ENCODE measurements around the gene AATF.

AATF gene

DNA sequence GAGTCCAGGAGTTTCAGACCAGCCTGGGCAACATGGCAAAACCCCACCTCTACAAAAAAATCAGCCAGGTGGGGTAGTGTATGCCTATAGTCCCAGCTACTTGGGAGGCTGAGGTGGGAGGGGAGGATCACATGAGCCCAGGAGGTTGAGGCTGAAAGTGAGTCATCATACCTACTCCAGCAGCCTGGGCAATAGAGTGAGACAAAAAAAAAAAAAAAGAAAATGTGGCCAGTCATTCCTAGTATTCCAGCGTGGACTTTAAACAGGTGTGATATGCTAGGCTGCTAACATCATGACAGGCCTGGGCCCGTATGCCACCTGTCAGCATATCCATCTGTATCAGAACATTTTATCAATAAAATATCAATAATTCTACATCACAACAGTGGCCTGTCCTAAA lies 143.3 kb downstream of the AATF start:
- TF ChIP-seq, protein P1, sequence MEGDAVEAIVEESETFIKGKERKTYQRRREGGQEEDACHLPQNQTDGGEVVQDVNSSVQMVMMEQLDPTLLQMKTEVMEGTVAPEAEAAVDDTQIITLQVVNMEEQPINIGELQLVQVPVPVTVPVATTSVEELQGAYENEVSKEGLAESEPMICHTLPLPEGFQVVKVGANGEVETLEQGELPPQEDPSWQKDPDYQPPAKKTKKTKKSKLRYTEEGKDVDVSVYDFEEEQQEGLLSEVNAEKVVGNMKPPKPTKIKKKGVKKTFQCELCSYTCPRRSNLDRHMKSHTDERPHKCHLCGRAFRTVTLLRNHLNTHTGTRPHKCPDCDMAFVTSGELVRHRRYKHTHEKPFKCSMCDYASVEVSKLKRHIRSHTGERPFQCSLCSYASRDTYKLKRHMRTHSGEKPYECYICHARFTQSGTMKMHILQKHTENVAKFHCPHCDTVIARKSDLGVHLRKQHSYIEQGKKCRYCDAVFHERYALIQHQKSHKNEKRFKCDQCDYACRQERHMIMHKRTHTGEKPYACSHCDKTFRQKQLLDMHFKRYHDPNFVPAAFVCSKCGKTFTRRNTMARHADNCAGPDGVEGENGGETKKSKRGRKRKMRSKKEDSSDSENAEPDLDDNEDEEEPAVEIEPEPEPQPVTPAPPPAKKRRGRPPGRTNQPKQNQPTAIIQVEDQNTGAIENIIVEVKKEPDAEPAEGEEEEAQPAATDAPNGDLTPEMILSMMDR (conservative IDR thresholded peaks at IDR 0.05; ENCODE audit: low read depth, low read length), result no peak
- DNase-seq (ENCODE audit: low read depth), result no peak

GRCh38 chr17:37092701-37093100 lies 143.9 kb downstream of the AATF start:
- TF ChIP-seq, protein P1 (conservative IDR thresholded peaks at IDR 0.05; ENCODE audit: low read depth, low read length), result no peak
- DNase-seq (ENCODE audit: low read depth), result no peak
- no peak overlapping the region for H3K4me3 ChIP-seq (ENCODE audit: low read length)

More for the DNA sequence above, 143.3 kb downstream of the AATF start:
- H3K4me3 ChIP-seq (ENCODE audit: low read length), result no peak overlapping the region

GRCh38 chr17:37094391-37094790 lies 145.6 kb downstream of the AATF start:
- no peak for DNase-seq (ENCODE audit: low read depth)
- no peak overlapping the region for H3K4me3 ChIP-seq (ENCODE audit: low read length)
- TF ChIP-seq, protein P1 (conservative IDR thresholded peaks at IDR 0.05; ENCODE audit: low read depth, low read length), result no peak

DNA sequence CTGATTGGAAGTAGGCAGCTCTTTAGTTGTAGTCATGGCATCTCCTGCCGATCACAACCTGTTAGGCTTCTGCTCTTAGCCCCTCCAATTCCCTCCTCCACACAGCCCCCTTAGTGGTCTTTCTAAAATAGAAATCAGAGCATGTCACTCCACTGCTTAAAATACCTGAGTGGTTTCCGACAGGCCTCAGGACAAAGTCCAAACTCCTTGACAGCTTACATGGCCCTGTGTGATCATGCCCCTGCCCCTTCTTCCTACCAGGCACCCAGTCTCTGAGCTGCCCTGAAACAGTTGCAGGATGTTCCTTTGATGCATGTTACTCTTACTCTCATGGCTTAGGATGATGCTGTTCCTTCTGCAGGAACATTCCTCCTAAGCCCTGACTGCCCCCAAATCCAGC lies 147.3 kb downstream of the AATF start:
- H3K4me3 ChIP-seq (ENCODE audit: low read length), result no peak overlapping the region
- TF ChIP-seq, protein P1 (conservative IDR thresholded peaks at IDR 0.05; ENCODE audit: low read depth, low read length), result no peak
- DNase-seq (ENCODE audit: low read depth), result no peak

DNA sequence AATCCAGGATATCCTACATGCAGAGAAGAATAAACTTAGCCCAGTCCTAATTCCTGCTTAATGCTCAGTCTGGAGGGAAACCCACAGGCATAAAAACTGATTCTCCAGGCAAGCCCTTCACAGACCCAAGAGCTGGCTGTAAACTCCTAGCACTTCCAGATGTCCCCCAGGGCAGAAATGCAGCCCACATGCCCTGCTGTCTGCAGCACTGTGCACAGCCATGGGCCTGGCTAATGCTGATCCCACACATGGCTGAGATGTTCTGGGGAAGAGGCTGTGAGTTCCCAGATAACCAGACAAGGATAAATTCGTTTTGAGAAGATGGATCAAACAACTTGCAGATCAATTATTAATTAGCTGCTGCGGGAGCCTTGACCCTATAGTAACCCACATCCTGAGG lies 148.4 kb downstream of the AATF start:
- no peak overlapping the region for H3K4me3 ChIP-seq (ENCODE audit: low read length)
- TF ChIP-seq, protein P1 (conservative IDR thresholded peaks at IDR 0.05; ENCODE audit: low read depth, low read length), result no peak

GRCh38 chr17:37098152-37098551 lies 149.4 kb downstream of the AATF start:
- TF ChIP-seq, protein P1 (conservative IDR thresholded peaks at IDR 0.05; ENCODE audit: low read depth, low read length), result no peak
- no peak for DNase-seq (ENCODE audit: low read depth)

More for the DNA sequence above, 148.4 kb downstream of the AATF start:
- DNase-seq (ENCODE audit: low read depth), result no peak

DNA sequence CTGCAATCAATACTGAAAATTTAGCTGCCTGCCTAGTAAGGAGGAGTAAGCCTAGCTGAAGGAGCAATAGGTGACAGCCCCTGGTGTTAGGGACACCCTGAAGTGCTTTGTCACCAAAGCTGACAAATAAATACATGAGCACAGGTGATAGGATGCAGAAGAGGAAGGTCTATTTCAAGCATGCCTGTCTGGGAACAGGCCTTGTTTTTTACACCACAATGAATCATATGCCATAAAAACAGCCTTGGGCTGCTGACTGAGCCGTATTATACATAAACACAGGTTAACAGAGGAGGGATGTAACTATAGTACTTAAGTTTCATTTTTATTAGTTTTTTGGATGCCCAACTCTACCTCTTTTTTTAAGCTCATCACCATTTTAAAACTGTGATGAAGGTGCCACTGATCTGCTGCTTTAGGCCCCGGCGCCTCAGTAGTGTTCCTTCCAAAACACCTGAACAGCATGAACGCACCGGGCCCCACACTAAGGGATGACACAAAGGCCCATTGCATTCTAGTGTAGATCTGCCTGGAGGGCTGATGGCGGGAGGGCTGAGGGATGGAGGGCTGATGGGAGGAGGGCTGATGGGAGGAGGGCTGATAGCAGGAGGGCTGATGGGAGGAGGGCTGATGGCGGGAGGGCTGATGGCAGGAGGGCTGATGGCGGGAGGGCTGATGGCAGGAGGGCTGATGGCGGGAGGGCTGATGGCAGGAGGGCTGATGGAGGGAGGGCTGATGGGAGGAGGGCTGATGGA lies 150.3 kb downstream of the AATF start:
- TF ChIP-seq, protein P1 (conservative IDR thresholded peaks at IDR 0.05; ENCODE audit: low read depth, low read length), result no peak
- no peak for DNase-seq (ENCODE audit: low read depth)
- no peak overlapping the region for H3K4me3 ChIP-seq (ENCODE audit: low read length)

More at GRCh38 chr17:37098152-37098551, 149.4 kb downstream of the AATF start:
- no peak overlapping the region for H3K4me3 ChIP-seq (ENCODE audit: low read length)
